Tibial nerve (tissue), 4 donors: Measurements from ENCODE around the gene SLC66A1. TPM values are rescaled to one million over a fixed set of nuclear protein-coding genes. Genes with fewer than 3 reads are reported as not detected.
A peak's percentile ranks its signal among the peaks of the same experiment; 100 is the strongest.

Experiments
- DNase-seq, 2 donors: peaks; one replicate each; pipeline ENCODE4 v3.0.0-alpha.2; 2019; ENCODE audit warnings: low spot score in 2 of 2
- H3K27ac ChIP-seq, 4 donors: fragments of 200-600 bp; sonication (generic) in 3 of 4; one replicate each; pipeline ENCODE4 v1.5.1; 2017 to 2019; ENCODE audit warnings: mild to moderate bottlenecking in 1 of 4
- H3K27me3 ChIP-seq, 2 donors: fragments of 200-600 bp; sonication (generic) in 1 of 2; one replicate each; pipeline versions ENCODE4 v1.5.1 to v1.6.0; 2017 to 2019
- H3K36me3 ChIP-seq, 3 donors: fragments of 200-600 bp; sonication (generic); one replicate each; pipeline ENCODE4 v1.5.1; 2018 to 2019
- H3K4me1 ChIP-seq, 4 donors: fragments of 200-600 bp; sonication (generic) in 3 of 4; one replicate each; pipeline ENCODE4 v1.5.1; 2017 to 2019
- H3K4me3 ChIP-seq, 4 donors: fragments of 200-600 bp; sonication (generic) in 3 of 4; one replicate each; pipeline ENCODE4 v1.5.1; 2017 to 2019; ENCODE audit warnings: mild to moderate bottlenecking in 1 of 4, moderate library complexity in 1 of 4
- H3K9me3 ChIP-seq, 4 donors: fragments of 200-600 bp; sonication (generic) in 3 of 4; one replicate each; pipeline ENCODE4 v1.5.1; 2017 to 2019
- CTCF ChIP-seq, 5 experiments: fragments of 200-600 bp in 3 of 5; fragments of 450-650 bp in 2 of 5; sonication (generic) in 3 of 5; IDR thresholded peaks; one replicate each; pipeline ENCODE4 v1.5.1; 2016 to 2019; ENCODE audit warnings: antibody characterized with exemption in 5 of 5, mild to moderate bottlenecking in 3 of 5, moderate library complexity in 2 of 5
- EP300 ChIP-seq, 2 donors: sonication (generic); formaldehyde crosslinking; IDR thresholded peaks; one replicate each; pipeline ENCODE4 v1.6.1; 2017; ENCODE audit warnings: antibody characterized with exemption in 2 of 2, mild to moderate bottlenecking in 1 of 2
- POLR2A ChIP-seq, 2 donors: fragments of 450-650 bp; IDR thresholded peaks; one replicate each; pipeline ENCODE4 v1.6.1; 2017; ENCODE audit warnings: antibody characterized with exemption in 2 of 2, mild to moderate bottlenecking in 2 of 2, moderate library complexity in 2 of 2
- WGBS, 2 donors: methylation state at CpG; one replicate each; pipeline ENCODE4 v1.1.5; 2018; 5-methylcytosine and 5-hydroxymethylcytosine counted together
- small RNA-seq: library from RNA; depleted of rRNA; stranded (forward); fragments of <200 nt; gene quantifications from one replicate; pipeline ENCODE3, GENCODE V24; 2016
- total RNA-seq, 4 donors: library from RNA; depleted of rRNA; stranded (reverse); fragments of >200 nt; gene quantifications; one replicate each; pipeline ENCODE4 v1.1.0, GENCODE V29; 2016

The SLC66A1 gene
- total RNA-seq, 4 donors from 2014 or later = 14.4 to 30.3 (median 21.2) TPM

GRCh38 chr1:19375631-19376400 is 63.7 kb downstream of the SLC66A1 start:
- H3K27me3 ChIP-seq = no peaks in the 10 kb centered on the region
- TF ChIP-seq CTCF (IDR thresholded peaks at IDR 0.05) = no peak
- no peak for TF ChIP-seq POLR2A (IDR thresholded peaks at IDR 0.05)
- peak overlapping the region in 1 of 4 donors; percentile 37 for H3K27ac ChIP-seq
- DNase-seq = no peak
- H3K9me3 ChIP-seq = no peaks in the 10 kb centered on the region
- no peak overlapping the region for H3K4me3 ChIP-seq
- WGBS, 2 donors = 79 to 92% methylated on average over 6 of the region's 6 CpGs
- H3K4me1 ChIP-seq = peaks cover 0 to 29% (median 0%) of the 10 kb centered on the region in 4 donors
- H3K36me3 ChIP-seq = peaks cover 0 to 89% (median 12%) of the 10 kb centered on the region in 3 donors

GRCh38 chr1:19376428-19377372 is 64.6 kb downstream of the SLC66A1 start:
- peaks cover 0 to 88% (median 16%) of the 10 kb centered on the region in 3 donors for H3K36me3 ChIP-seq
- H3K9me3 ChIP-seq = no peaks in the 10 kb centered on the region
- H3K4me3 ChIP-seq = no peak overlapping the region
- H3K4me1 ChIP-seq = peaks cover 0 to 29% (median 0%) of the 10 kb centered on the region in 4 donors
- no peaks in the 10 kb centered on the region for H3K27me3 ChIP-seq
- no peak overlapping the region for H3K27ac ChIP-seq
- 95% methylated on average over 7 of the region's 7 CpGs for WGBS, 2 donors
- no peak for DNase-seq
- TF ChIP-seq CTCF (IDR thresholded peaks at IDR 0.05) = no peak
- no peak for TF ChIP-seq POLR2A (IDR thresholded peaks at IDR 0.05)
- TF ChIP-seq EP300 (IDR thresholded peaks at IDR 0.05) = no peak

- H3K9me3 ChIP-seq = no peaks in the 10 kb centered on the region
- 91 to 92% methylated on average over 17 of the region's 17 CpGs for WGBS, 2 donors
- TF ChIP-seq EP300 (IDR thresholded peaks at IDR 0.05) = no peak
- H3K27me3 ChIP-seq = no peaks in the 10 kb centered on the region
- H3K27ac ChIP-seq = no peak overlapping the region
- H3K36me3 ChIP-seq = peaks cover 0 to 93% (median 16%) of the 10 kb centered on the region in 3 donors
- DNase-seq = no peak
- H3K4me1 ChIP-seq = peaks cover 0 to 25% (median 0%) of the 10 kb centered on the region in 4 donors
- no peak overlapping the region for H3K4me3 ChIP-seq
Measured at GRCh38 chr1:19377812-19378718, 65.9 kb downstream of the SLC66A1 start.

Small RNA genes within 50 kb of the gene (small RNA-seq; reads per million reads assigned to genes)
- gene RNU6-1099P = not detected

Other genes starting within 250 kb of the SLC66A1 start
- 100 to 1,000 TPM; 107 to 190 (median 142) TPM for gene UBR4, start 102.1 kb upstream of the SLC66A1 start, total RNA-seq
- 10 to 100 TPM; 25.6 to 46.8 (median 39.1) TPM for gene EMC1, start 60.8 kb upstream of the SLC66A1 start, total RNA-seq
- gene MRTO4, start 60.5 kb upstream of the SLC66A1 start, total RNA-seq = 10 to 100 TPM; 16.4 to 33.0 (median 19.5) TPM
- 1 to 10 TPM in 3 of 4 donors, under 1 TPM in 1; 0.84 to 4.1 (median 2.5) TPM for gene AKR7A3, start 23.6 kb upstream of the SLC66A1 start, total RNA-seq
- 10 to 100 TPM; 64.5 to 91.0 (median 80.7) TPM for gene AKR7A2, start 182 bp upstream of the SLC66A1 start, total RNA-seq
- 100 to 1,000 TPM in 1 of 4 donors, 10 to 100 TPM in 3; 58.2 to 109 (median 96.7) TPM for gene CAPZB, start 173.2 kb downstream of the SLC66A1 start, total RNA-seq